BE2C (cell line): ENCODE measurements around the gene ADI1.
"Not testable (repeated sequence)": the region's sequence is repeated elsewhere in the genome, so short reads cannot be mapped to it uniquely, and the experiment has no call there.

Experiments used
- DNase-seq: peaks from one replicate; pipeline ENCODE4 v3.0.0-alpha.2; 2020
- H3K27me3 ChIP-seq: fragments of 250-450 bp; sonication (Bioruptor Pico); 2 replicates; pipeline ENCODE4 v1.5.1; 2020; ENCODE audit warnings: mild to moderate bottlenecking
- H3K36me3 ChIP-seq: fragments of 250-450 bp; sonication (Bioruptor Pico); 2 replicates; pipeline ENCODE4 v1.5.1; 2020; ENCODE audit warnings: mild to moderate bottlenecking
- H3K4me1 ChIP-seq: fragments of 250-450 bp; sonication (Bioruptor Pico); 2 replicates; pipeline ENCODE4 v1.5.1; 2020
- H3K4me3 ChIP-seq: 2 replicates; pipeline ENCODE4 v1.5.1; 2011; ENCODE audit warnings: low read depth, low read length
- H3K9me3 ChIP-seq: fragments of 250-450 bp; sonication (Bioruptor Pico); 2 replicates; pipeline ENCODE4 v1.5.1; 2020
- TF ChIP-seq, protein P1 (sequence below): IDR thresholded peaks from 2 replicates; pipeline ENCODE4 v1.5.1; 2012; ENCODE audit warnings: mild to moderate bottlenecking, low read depth, low read length

ADI1 gene

DNA sequence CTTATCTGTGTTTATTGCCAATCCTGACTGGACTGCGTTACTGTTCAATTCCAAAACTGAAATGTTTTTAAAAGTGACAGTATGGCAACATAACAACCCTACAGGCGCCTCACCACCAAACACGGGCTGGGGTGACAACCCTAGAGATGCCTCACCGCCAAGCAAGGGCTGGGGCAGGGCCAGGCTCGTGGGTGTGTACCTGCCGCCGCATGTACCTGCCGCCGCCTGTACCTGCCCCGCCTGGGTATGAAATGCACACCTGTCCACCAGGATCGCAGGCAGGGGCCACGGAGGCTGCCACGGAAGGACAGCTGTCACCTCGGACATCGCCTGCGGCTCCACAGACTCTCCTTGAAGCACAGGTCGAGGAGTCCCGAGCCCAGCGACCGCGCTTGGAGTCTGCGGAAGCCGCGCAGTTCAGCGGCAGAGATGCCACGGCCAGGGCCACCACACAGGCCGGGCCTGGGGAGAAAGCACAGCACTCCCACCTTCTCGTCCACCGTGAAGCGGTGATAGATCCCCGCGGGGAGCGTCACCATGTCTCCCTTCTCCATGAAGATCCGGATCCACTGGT is 18.9 kb downstream of the ADI1 start:
- DNase-seq = no peak
- H3K36me3 ChIP-seq = no peaks in the 10 kb centered on the region; the same call in 1 of the 2 replicates
- TF ChIP-seq, protein P1, sequence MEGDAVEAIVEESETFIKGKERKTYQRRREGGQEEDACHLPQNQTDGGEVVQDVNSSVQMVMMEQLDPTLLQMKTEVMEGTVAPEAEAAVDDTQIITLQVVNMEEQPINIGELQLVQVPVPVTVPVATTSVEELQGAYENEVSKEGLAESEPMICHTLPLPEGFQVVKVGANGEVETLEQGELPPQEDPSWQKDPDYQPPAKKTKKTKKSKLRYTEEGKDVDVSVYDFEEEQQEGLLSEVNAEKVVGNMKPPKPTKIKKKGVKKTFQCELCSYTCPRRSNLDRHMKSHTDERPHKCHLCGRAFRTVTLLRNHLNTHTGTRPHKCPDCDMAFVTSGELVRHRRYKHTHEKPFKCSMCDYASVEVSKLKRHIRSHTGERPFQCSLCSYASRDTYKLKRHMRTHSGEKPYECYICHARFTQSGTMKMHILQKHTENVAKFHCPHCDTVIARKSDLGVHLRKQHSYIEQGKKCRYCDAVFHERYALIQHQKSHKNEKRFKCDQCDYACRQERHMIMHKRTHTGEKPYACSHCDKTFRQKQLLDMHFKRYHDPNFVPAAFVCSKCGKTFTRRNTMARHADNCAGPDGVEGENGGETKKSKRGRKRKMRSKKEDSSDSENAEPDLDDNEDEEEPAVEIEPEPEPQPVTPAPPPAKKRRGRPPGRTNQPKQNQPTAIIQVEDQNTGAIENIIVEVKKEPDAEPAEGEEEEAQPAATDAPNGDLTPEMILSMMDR = no peak
- no peaks in the 10 kb centered on the region for H3K4me1 ChIP-seq
- H3K27me3 ChIP-seq = no peaks in the 10 kb centered on the region
- no peaks in the 10 kb centered on the region for H3K9me3 ChIP-seq
- H3K4me3 ChIP-seq = no peak overlapping the region

DNA sequence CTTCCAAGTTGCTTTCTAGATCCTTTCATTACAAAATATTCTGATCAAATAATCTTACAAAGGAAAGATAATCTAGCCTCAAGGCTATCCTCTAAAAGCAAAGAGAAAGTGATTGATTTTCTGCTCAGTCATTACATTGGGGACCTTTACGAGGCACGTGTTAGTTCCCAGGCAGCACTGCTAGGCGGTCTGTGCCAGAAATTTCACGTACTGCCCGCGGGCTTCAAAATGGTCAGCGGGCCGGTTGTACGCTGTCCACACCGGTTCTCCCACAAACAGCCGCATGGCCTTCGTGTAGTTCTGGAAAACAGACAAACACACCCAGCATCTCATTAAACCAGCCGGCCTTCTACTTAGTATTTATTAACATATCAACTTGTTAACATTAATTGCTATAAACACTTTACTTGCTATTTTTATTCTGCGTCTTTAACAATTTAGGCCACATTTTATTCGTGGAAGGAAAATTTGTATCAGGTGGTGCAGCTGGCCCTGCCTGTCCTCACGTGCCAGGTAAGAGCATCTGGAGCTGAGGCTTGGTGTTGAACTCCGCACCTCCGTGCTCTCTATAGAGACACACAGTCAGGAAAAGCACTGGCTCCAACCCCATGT is 20.4 kb downstream of the ADI1 start:
- Histone ChIP-seq H3K4me3 (no peak overlapping the region), H3K36me3 (no peaks in the 10 kb centered on the region; the same call in 1 of the 2 replicates), H3K27me3 (no peaks in the 10 kb centered on the region), H3K4me1 (no peaks in the 10 kb centered on the region), H3K9me3 (no peaks in the 10 kb centered on the region)
- no peak for DNase-seq
- TF ChIP-seq, protein P1 = no peak

DNA sequence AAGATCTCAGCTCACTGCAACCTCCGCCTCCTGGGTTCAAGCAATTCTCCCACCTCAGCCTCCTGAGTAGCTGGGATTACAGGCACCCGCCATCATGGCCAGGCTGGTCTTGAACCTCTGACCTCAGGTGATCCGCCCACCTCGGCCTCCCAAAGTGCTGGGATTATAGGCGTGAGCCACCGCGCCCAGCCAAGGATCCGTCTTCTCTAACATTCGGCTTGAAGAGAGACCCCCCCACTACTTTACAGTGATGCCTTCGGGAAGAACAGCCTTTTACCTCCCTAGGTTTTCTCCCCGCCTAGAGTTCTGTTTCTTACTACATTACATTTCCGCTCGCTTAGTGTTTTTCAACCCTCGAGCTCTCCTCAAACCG is 22.6 kb downstream of the ADI1 start:
- H3K27me3 ChIP-seq, H3K4me1 ChIP-seq, DNase-seq, H3K4me3 ChIP-seq, H3K36me3 ChIP-seq, H3K9me3 ChIP-seq: not testable (repeated sequence)

DNA sequence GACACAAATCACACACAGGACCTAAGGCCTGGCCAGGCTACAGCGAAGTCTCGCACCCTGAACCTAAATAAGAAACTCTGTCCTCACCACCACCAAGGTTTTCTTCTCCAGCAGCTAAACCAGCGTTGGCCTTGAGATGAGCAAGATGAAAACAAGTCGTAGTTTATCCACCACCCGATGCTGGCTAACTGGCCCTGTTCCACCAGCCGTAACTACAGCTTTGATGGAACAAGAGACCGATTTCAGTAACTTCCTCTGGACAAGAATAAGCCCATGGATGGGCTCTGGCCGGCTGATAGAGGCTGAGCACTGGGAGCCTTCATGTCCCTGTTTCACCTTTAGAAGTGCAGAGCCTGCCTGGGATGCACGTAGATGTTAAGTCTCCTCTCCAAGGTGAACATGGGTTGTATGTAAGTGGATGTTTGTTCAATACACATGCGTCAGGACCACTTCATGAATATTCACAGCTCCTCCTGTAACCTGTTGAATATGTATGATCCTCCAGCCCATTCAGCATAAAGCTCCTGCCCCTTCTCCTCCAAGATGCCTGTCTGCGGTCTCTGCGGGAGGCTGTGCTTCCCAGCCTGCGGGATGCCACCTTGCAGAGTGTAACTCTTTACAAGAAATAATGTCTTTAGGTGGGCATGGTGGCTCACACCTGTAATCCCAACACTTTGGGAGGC is 24.2 kb downstream of the ADI1 start:
- no peaks in the 10 kb centered on the region for H3K27me3 ChIP-seq
- no peak overlapping the region for H3K4me3 ChIP-seq
- TF ChIP-seq, protein P1 = no peak
- no peaks in the 10 kb centered on the region; the same call in 1 of the 2 replicates for H3K36me3 ChIP-seq
- H3K4me1 ChIP-seq = peaks cover 5% of the 10 kb centered on the region; the same call in 1 of the 2 replicates
- H3K9me3 ChIP-seq = no peaks in the 10 kb centered on the region
- no peak for DNase-seq

DNA sequence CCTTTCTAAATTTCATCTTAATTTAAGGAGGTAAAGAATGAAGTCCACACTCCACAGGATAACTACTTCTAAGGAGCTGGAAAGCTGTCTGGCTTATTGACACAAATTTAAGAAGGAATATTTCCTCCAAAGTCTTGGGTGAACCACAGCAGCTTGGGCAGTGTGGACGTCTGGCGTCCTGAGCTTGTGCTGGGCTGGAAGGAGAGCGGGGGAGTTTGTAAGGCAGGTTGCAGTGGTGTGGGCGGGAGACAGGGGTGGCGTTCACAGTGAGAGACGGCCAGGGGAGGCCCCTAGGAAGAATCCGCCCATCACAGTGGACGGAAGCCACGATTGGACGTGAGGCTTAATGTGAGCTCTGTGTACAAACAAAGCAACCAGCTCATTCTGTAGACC is 25.7 kb downstream of the ADI1 start:
- no peaks in the 10 kb centered on the region for H3K9me3 ChIP-seq
- TF ChIP-seq, protein P1 = peak; percentile 15
- H3K27me3 ChIP-seq = no peaks in the 10 kb centered on the region
- H3K4me3 ChIP-seq = peak overlapping the region; percentile 53
- H3K4me1 ChIP-seq = peaks cover 5% of the 10 kb centered on the region; the same call in 1 of the 2 replicates
- peak; percentile 78 for DNase-seq
- no peaks in the 10 kb centered on the region; the same call in 1 of the 2 replicates for H3K36me3 ChIP-seq

DNA sequence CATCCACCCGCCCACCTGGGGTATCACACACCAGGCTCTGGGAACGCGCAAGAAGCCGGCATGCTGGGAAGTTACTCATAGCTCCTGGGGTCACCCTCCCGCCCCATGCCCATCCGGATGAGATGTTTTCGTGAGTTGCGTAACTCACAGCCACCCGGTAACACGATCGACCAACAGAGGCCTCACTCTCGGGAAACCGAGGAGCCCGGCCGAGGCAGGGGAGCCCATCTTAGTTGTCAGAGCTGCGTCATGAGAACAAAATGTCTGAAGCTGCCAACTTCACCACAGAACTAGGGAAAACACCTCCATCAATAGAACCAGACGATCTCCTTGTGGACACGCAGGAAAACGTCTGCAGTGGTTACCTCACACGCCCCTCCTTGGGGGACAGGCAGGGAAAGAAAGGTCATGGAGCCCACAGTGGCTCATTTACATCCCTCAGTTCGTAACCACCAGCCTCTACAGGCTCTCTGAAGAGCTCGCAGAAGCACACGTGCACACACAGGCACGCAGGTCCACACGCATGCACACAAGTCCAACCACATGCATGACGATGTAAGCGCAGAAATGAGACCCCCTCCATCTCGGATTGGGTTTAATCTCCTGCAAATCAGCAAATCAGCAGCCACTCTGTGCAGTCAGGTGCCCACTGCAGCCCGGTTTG is 26.2 kb downstream of the ADI1 start:
- peaks cover 5% of the 10 kb centered on the region; the same call in 1 of the 2 replicates for H3K4me1 ChIP-seq
- no peaks in the 10 kb centered on the region for H3K36me3 ChIP-seq
- peak; percentile 29 for DNase-seq
- peak overlapping the region; percentile 53 for H3K4me3 ChIP-seq
- TF ChIP-seq, protein P1 = no peak
- no peaks in the 10 kb centered on the region for H3K9me3 ChIP-seq
- no peaks in the 10 kb centered on the region for H3K27me3 ChIP-seq

DNA sequence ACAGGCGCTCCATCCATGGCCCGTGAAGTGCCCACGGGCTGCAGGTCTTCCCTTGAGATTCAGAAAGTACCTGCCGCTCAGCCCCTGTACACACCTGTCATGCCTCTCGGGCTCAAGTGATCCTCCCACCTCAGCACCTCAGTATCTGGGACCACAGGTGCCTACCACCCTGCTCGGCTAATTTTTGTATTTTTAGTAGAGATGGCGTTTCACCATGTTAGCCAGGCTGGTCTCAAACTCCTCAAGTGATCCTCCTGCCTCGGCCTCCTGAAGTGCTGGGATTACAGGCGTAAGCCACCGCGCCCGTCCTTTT is 26.9 kb downstream of the ADI1 start:
- DNase-seq, H3K36me3 ChIP-seq, H3K4me3 ChIP-seq, H3K9me3 ChIP-seq, H3K4me1 ChIP-seq, H3K27me3 ChIP-seq: not testable (repeated sequence)
